ENCODE results near the gene PUS1. TPM values are rescaled to one million over a fixed set of nuclear protein-coding genes. Genes with fewer than 3 reads are reported as not detected.

PUS1 gene
- total RNA-seq, 1 donor from 2014 or later = 60.3 TPM

- CTCF ChIA-PET = no interaction called here
Measured at GRCh38 chr12:131994589-131994988, 65.5 kb downstream of the PUS1 start.

More at GRCh38 chr12:131994589-131994988, 65.5 kb downstream of the PUS1 start:
- Mint-ChIP-seq H3K4me3 (no peak overlapping the region), H3K4me1 (no peaks in the 10 kb centered on the region), H3K27me3 (no peaks in the 10 kb centered on the region), H3K36me3 (ENCODE audit: low read depth) (peaks cover 77% of the 10 kb centered on the region), H3K9me3 (no peaks in the 10 kb centered on the region), H3K27ac (no peak overlapping the region)
- intact Hi-C loops (cut with micrococcal nuclease) = no loop called here
- POLR2A ChIA-PET = no interaction called here
- TF ChIP-seq CTCF (IDR thresholded peaks at IDR 0.05) = no peak
- DNase-seq (no peak), ATAC-seq (ENCODE audit: low read depth) (no peak)

Other genes with a start within 250 kb of the PUS1 start
- gene SFSWAP, start 218.2 kb upstream of the PUS1 start, total RNA-seq = 75.1 and 88.0 TPM in 2 replicates
- gene MMP17, start 100.9 kb upstream of the PUS1 start, total RNA-seq = 8.2 and 11.3 TPM in 2 replicates
- gene ULK1, start 34.7 kb upstream of the PUS1 start, total RNA-seq = 20.1 and 27.0 TPM in 2 replicates
- gene EP400, start 20.7 kb downstream of the PUS1 start, total RNA-seq = 57.8 and 65.6 TPM in 2 replicates
- gene DDX51, start 215.0 kb downstream of the PUS1 start, total RNA-seq = 39.9 and 43.0 TPM in 2 replicates
- 28.1 and 29.1 TPM in 2 replicates for gene NOC4L, start 215.2 kb downstream of the PUS1 start, total RNA-seq